HG02885 (cell line): ENCODE measurements around the gene FDPS.

Experiments
- ATAC-seq: cut with Tn5 transposase; IDR thresholded peaks from one replicate; pipeline ENCODE4 v1.9.1; 2021; ENCODE audit warnings: mild to moderate bottlenecking; ENCODE audit not compliant: unreplicated experiment, poor library complexity

FDPS gene

DNA sequence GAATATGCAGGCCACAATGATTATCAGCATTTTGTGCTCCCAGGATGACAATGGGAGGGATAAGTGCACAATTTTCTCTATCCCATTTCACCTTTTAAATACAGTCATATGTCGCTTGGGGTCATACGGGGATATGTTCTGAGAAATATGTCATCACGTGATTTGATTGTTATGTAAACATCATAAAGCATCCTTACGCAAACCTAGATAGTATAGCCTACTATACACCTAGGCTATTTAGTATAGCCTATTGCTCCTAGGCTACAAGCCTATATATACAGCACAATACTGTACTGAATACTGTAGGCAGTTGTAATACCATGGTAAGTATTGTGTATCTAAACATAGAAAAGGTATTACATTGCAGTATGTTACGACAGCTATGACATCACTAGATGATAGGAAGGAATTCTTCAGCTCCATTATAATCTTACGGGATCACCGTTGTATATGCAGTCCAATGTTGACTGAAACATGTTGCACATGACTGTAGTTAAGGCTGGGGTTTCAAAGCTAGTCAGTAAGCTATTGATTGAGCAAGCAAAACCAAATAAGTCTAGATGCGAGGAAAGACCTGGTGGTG, 30.9 kb downstream of the FDPS start:
- no peak for ATAC-seq

DNA sequence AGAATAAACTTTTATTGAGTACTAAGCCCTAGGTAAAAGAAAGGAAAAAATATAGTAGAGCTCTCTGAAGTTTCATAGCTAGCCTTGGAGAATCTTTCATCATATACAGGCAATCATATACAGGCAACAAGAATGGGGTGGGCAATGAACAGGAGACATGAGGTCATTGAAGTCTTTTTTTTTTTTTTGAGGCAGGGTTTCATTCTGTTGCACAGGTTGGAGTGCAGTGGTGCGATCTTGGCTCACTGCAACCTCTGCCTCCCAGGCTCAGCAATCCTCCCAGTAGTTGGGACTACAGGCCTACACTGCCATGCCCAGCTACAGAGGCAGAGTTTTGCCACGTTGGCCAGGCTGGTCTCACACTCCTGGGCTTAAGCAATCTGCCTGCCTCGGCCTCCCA, 34.2 kb downstream of the FDPS start:
- ATAC-seq, result no peak

DNA sequence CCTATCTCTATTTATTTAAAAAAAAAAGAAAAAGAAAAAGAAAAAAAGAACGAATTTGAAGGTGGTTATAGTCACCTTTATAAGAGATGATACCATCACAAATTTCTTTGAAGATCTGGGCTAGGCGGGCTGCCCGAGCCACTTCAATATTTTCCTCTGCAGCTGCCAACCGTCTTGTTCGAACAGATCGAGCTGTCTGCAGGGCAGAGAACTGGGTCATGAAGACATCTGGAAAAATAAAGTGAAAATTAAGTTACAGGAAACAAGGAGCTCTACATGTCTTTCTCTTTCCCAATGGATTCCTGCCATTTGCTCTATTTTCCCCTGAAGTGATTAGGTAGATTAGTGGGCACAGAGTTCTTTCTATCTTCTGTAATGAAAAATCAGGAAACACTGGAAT, 44.0 kb downstream of the FDPS start:
- ATAC-seq, result no peak

DNA sequence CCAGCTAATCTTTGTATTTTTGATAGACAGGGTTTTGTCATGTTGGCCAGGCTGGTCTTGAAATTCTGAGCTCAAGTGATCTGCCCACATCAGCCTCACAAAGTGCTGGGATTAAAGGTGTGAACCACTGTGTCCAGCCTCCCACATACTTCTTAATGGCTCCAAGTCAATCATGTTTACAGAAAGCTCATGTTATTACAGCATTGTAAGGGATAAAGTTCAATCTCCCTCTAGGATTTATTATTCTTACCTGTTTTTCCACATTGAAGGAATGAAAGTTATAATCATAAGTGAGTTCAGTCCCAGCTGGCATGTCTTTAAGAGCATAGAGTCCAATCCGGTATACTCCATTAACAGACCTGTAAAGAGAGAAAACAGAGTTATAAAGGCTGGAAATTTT, 51.4 kb downstream of the FDPS start:
- no peak for ATAC-seq
